Measurements from ENCODE around the gene SPTA1. TPM values are rescaled to one million over a fixed set of nuclear protein-coding genes. Genes with fewer than 3 reads are reported as not detected.

SPTA1 gene
- total RNA-seq, 2 experiments from 2014 or later: not detected

DNA sequence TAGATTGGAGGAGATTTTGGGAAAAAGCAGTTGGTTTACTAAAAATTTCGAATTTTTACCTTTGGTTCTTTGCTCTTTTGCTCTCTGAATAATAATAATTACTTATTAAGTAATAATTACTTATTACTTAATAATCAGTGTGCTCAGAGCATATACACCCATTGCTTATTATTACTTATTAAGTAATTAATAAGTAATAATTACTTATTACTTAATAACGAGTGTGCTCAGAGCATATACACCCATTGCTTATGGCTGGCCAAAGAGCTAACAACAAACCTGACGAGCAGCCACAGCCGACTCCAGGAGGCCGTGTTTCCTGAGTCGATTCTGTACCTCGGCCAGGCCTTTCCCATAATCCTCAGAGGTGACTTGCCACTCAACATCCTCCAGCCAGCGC is 20.5 kb downstream of the SPTA1 start:
- CTCF ChIA-PET: no interaction called here
- DNase-seq: no peak

DNA sequence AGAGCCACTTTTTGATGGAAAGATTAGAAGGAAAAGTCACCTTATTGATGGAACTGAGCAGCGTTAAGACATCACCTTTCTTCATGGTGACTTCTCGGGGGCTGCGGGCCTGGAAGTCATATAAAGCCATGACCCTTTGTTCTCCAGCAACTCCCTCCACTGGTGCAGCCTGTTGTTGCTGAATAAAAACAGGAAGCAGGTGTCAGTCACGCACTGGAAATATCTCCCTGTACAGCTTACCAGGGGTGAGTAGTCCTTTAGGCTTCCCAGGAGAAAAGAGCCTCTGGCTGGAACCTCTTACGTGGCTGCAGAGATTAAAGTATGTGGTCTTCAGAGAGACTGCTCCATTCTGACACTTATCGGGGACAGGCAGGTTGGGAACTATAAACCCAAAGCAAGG is 31.9 kb downstream of the SPTA1 start:
- Mint-ChIP-seq H3K4me1 (peaks cover 14% of the 10 kb centered on the region), H3K4me3 (no peak overlapping the region), H3K36me3 (ENCODE audit: low read depth) (no peaks in the 10 kb centered on the region), H3K27me3 (no peaks in the 10 kb centered on the region), H3K27ac (no peak overlapping the region), H3K9me3 (no peaks in the 10 kb centered on the region)
- CTCF ChIA-PET: no interaction called here
- DNase-seq: no peak
- POLR2A ChIA-PET: no interaction called here

More for the DNA sequence above, 20.5 kb downstream of the SPTA1 start:
- Mint-ChIP-seq H3K4me3 (no peak overlapping the region), H3K4me1 (no peaks in the 10 kb centered on the region), H3K36me3 (ENCODE audit: low read depth) (no peaks in the 10 kb centered on the region), H3K27ac (no peak overlapping the region), H3K9me3 (no peaks in the 10 kb centered on the region), H3K27me3 (peaks cover 3% of the 10 kb centered on the region)
- POLR2A ChIA-PET: no interaction called here

DNA sequence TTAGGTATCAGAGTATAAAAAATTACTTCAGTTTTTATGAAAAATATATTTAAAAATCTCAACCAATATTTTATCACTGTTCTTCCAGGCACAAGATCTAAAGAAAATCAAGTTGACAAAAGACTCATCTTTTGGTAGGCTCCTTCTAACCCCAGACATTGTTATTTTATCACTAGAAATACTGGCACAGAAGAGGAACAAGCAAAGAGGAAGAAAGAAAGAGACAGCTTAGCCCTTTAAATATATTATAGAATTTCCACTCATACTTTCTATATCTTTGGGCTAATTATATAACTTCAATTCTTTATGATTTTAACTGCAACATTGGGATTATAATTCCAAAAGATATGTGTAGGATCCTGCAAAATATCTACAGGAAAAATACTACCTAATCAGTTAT is 32.4 kb downstream of the SPTA1 start:
- no peak for DNase-seq
- no peak overlapping the region for H3K27ac Mint-ChIP-seq
- no peaks in the 10 kb centered on the region for H3K36me3 Mint-ChIP-seq (ENCODE audit: low read depth)
- H3K27me3 Mint-ChIP-seq: no peaks in the 10 kb centered on the region
- POLR2A ChIA-PET: no interaction called here
- no peaks in the 10 kb centered on the region for H3K9me3 Mint-ChIP-seq
- CTCF ChIA-PET: no interaction called here
- H3K4me1 Mint-ChIP-seq: peaks cover 14% of the 10 kb centered on the region
- no peak overlapping the region for H3K4me3 Mint-ChIP-seq

DNA sequence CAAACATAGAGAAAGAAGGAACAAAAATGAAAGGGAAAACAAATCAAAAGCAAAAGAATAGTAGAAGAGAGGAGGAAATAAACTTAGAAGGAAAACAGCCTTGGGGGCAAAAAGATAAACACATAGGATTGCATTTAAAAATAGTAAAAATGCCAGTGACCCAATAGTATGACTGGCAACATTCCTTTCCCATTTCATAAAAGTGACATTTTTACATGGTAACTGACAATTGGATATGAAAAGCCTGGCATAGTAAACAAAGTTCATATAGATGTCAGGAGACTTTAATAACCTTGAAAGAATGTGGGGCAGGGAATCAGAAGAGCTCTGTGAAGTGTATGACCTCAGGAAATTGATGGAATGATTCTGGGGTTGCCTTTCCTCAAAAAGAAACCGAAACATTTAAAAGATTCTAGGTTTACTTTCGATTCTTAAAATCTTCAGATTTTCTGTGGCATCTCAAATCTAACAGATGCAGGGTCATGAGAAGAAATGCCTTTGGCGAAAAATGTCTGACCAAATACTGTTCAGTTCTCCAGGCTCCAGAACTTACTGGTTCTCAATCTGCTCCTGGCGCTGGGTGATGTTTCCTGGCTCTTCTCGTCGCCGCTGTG is 33.7 kb downstream of the SPTA1 start:
- CTCF ChIA-PET: no interaction called here
- Mint-ChIP-seq H3K27me3 (no peaks in the 10 kb centered on the region), H3K4me1 (peaks cover 15% of the 10 kb centered on the region), H3K27ac (no peak overlapping the region), H3K9me3 (no peaks in the 10 kb centered on the region), H3K36me3 (ENCODE audit: low read depth) (no peaks in the 10 kb centered on the region), H3K4me3 (no peak overlapping the region)
- DNase-seq: no peak
- POLR2A ChIA-PET: no interaction called here

DNA sequence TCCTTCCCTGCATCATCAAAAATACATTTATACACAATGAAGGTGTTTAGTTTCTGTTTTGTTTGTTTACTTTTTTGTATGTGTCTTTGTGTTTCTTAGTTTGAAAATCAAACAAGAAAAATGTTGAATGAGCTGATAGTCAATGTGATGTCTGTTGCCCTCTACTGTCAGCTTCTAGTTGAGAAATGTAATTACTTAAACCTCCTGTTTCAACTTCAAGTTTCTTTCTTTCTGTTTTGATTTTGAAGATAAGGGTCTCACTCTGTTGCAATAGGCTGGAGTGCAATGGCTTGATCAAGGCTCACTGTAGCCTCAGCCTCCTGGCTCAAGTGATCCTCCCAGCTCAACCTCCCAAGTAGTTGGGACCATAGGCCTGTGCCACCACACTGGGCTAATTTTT is 37.5 kb downstream of the SPTA1 start:
- no peak overlapping the region for H3K27ac Mint-ChIP-seq
- POLR2A ChIA-PET: no interaction called here
- H3K27me3 Mint-ChIP-seq: no peaks in the 10 kb centered on the region
- no peak overlapping the region for H3K4me3 Mint-ChIP-seq
- H3K36me3 Mint-ChIP-seq (ENCODE audit: low read depth): no peaks in the 10 kb centered on the region
- H3K9me3 Mint-ChIP-seq: no peaks in the 10 kb centered on the region
- no peak for DNase-seq
- H3K4me1 Mint-ChIP-seq: peaks cover 21% of the 10 kb centered on the region
- CTCF ChIA-PET: interaction anchor here (0.9 to 1.7 kb wide), 2 partner anchors 10 to 445 kb away, joined by 3 to 5 read pairs; no protein-coding TSS in a partner anchor

DNA sequence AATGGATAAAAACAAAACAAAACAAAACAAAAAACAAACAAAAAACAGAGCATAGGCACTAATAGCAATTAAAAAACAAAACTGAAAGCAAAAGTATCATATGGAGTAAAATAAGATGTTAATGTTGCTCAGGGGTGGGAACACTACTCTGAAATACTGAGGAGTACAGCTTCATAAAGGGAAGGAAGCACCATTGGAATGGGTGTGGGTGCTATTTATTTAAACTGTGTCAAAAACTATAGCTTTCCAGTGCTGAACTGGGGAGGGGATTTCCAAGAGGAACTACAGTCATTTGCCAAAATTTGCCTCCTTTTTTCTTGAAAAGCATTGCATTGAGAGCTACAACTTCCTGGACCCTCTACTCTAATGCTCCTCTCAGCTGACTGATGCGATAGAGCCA is 40.0 kb downstream of the SPTA1 start:
- DNase-seq: no peak
- Mint-ChIP-seq H3K36me3 (ENCODE audit: low read depth) (no peaks in the 10 kb centered on the region), H3K4me3 (no peak overlapping the region), H3K9me3 (no peaks in the 10 kb centered on the region), H3K4me1 (peaks cover 11% of the 10 kb centered on the region), H3K27ac (no peak overlapping the region), H3K27me3 (no peaks in the 10 kb centered on the region)
- CTCF ChIA-PET: interaction anchor here (0.6 kb wide), 1 partner anchor 19 kb away, joined by 3 read pairs; no protein-coding TSS in a partner anchor
- POLR2A ChIA-PET: interaction anchor here (1.2 kb wide), 1 partner anchor 70 kb away, joined by 3 read pairs; no protein-coding TSS in a partner anchor

DNA sequence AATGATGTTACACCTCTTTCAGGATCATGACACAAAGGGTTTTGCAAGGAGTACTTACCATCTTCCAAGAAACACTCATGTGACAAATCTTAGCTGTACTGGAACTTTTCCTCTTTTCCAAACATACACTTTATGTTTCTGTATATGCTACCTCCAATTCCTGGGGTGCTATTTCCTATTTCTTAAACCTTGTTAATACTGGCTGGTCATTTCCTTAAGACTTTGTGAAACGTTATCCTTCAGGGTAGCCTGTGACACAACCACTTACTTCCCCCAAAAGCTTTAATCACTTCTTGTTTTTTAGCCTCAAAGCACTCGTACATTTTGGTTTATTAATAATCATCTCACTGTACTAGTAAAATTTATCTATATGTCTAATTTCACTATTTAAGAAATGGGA is 42.1 kb downstream of the SPTA1 start:
- no peak overlapping the region for H3K4me3 Mint-ChIP-seq
- no peaks in the 10 kb centered on the region for H3K9me3 Mint-ChIP-seq
- CTCF ChIA-PET: no interaction called here
- H3K27me3 Mint-ChIP-seq: no peaks in the 10 kb centered on the region
- H3K36me3 Mint-ChIP-seq (ENCODE audit: low read depth): no peaks in the 10 kb centered on the region
- peaks cover 11% of the 10 kb centered on the region for H3K4me1 Mint-ChIP-seq
- DNase-seq: no peak
- H3K27ac Mint-ChIP-seq: no peak overlapping the region
- POLR2A ChIA-PET: no interaction called here

DNA sequence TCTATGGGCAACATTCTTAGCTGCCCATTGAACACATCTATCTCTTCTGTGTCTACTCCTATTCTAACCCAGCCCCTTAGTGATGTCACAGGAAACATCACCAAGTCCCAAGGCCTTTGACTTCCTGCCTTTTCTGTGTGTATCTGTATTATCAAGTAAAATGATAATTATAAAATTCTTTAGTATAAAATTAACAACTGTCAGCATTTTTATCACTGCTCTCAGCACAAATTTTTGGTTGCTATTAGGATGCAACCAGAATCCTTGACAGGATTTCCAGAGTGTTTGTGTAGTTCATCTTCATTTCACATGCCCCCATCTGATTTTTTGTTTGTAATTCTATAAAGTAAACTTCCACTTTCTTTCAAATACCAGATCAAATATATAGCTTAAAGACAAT is 47.6 kb downstream of the SPTA1 start:
- no peak for DNase-seq
- Mint-ChIP-seq H3K36me3 (ENCODE audit: low read depth) (no peaks in the 10 kb centered on the region), H3K4me3 (no peak overlapping the region), H3K27ac (no peak overlapping the region), H3K9me3 (no peaks in the 10 kb centered on the region), H3K4me1 (no peaks in the 10 kb centered on the region), H3K27me3 (no peaks in the 10 kb centered on the region)
- ChIA-PET POLR2A (no interaction called here), CTCF (no interaction called here)

DNA sequence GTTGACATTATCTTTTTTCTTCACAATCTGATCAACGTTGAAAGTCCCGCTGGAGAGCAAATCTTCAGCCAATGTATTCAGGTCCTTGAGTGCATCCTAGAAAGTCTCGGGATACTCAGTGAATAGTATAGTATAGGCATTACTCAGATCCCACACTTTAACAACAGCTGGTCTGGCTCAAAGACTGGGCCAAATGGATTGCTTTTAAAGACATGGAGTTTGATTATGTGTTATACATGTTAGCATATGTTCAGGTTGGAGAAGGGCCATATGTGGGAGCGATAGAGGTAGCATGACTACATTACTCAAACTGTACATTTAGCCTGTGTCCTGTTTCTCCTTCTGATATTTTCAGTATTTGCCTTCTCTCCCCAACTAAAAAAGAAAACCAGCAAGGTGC is 48.4 kb downstream of the SPTA1 start:
- Mint-ChIP-seq H3K4me3 (no peak overlapping the region), H3K36me3 (ENCODE audit: low read depth) (no peaks in the 10 kb centered on the region), H3K27ac (no peak overlapping the region), H3K9me3 (no peaks in the 10 kb centered on the region), H3K4me1 (no peaks in the 10 kb centered on the region), H3K27me3 (no peaks in the 10 kb centered on the region)
- ChIA-PET POLR2A (no interaction called here), CTCF (no interaction called here)
- no peak for DNase-seq

DNA sequence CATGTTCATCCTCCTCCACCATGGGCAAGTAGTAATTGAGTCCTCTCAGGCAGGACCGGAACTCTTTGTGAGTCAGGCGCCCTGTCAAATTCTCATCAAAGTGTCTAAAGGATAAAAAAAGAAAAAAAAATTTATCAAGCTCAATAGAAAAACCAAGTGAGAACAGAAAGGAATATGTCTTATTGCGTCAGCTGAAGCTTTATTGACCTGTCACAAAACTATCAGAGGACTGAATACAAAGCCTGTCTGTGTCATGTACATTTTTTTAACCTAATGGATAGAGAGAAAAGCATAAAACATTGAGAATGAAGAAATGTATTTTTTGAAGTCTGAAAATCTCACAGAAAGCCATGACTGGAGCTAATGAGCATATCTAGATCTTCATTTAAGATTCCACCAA is 72.8 kb downstream of the SPTA1 start:
- ChIA-PET CTCF (interaction anchor here (0.6 kb wide), 1 partner anchor 81 kb away, joined by 4 read pairs; no protein-coding TSS in a partner anchor), POLR2A (no interaction called here)
- DNase-seq: no peak
- peaks cover 2% of the 10 kb centered on the region for H3K4me1 Mint-ChIP-seq
- H3K9me3 Mint-ChIP-seq: no peaks in the 10 kb centered on the region
- H3K27me3 Mint-ChIP-seq: peaks cover 8% of the 10 kb centered on the region
- no peak overlapping the region for H3K27ac Mint-ChIP-seq
- no peaks in the 10 kb centered on the region for H3K36me3 Mint-ChIP-seq (ENCODE audit: low read depth)
- H3K4me3 Mint-ChIP-seq: no peak overlapping the region

DNA sequence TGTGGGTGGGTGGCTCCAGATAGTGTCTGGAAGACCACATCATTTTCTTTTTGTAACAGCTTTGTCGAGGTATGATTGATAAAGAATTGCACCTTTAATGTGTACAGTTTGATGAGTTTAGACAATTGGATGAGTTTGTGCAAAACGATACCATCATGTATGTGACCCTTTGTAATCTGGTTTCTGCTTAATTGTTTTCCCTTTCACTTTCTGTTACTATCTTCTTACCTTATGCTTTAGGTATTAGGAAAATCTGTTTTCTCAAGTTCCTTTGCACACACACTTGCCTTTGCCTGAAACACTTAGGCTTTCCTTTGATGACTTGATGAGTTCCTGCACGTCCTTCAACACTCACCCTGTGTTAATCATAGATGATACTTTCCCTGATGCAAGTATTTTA is 74.6 kb downstream of the SPTA1 start:
- peaks cover 4% of the 10 kb centered on the region for H3K27me3 Mint-ChIP-seq
- CTCF ChIA-PET: no interaction called here

DNA sequence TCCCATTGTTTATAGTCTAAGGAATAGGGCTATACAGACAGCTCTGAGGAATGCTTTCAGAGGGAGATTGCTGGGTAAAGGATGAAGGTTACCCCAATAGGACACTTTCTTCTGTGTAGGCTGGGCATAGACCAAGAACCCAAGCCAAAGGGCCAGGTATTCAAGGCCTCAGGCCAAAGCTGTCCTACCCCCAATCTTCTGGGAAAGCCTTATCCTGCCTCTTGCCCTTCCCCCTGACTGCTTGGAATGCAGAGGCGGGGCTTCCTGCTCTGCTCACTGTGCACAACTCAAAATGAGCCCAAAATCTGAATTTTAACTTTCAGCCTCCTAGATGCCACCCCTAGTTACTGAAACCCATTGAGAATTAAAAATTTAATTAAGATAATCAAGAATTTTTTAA is 79.2 kb downstream of the SPTA1 start:
- Mint-ChIP-seq H3K27me3 (peaks cover 10% of the 10 kb centered on the region), H3K4me1 (peaks cover 2% of the 10 kb centered on the region), H3K36me3 (ENCODE audit: low read depth) (no peaks in the 10 kb centered on the region), H3K27ac (no peak overlapping the region), H3K4me3 (no peak overlapping the region), H3K9me3 (no peaks in the 10 kb centered on the region)
- no peak for DNase-seq
- POLR2A ChIA-PET: no interaction called here
- CTCF ChIA-PET: interaction anchor here (0.6 kb wide), 1 partner anchor 88 kb away, joined by 3 read pairs; no protein-coding TSS in a partner anchor

More for the DNA sequence above, 74.6 kb downstream of the SPTA1 start:
- no peak for DNase-seq
- Mint-ChIP-seq H3K4me1 (peaks cover 2% of the 10 kb centered on the region), H3K4me3 (no peak overlapping the region), H3K27ac (no peak overlapping the region), H3K9me3 (no peaks in the 10 kb centered on the region), H3K36me3 (ENCODE audit: low read depth) (no peaks in the 10 kb centered on the region)
- POLR2A ChIA-PET: no interaction called here

DNA sequence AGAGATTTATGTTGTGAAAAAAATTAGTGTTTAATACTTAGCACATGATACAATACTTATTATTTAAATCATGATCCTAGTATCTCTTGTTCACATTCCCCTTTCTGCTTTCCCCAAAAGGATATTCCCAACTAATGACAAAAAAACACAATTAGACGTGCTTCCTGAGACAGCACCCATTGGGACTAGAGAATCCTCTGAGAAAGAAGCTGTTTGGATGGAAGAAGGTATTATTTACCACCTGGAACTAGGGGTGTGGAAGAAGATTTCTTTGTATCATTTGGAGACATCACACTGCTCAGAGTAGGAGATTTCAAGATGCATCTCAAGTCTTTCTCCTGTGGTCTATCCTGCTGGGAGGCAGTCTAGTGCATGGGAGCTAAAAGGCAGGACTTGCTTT is 81.5 kb downstream of the SPTA1 start, which contains the start of gene OR10Z1:
Gene OR10Z1, plus strand, starts transcription at position 301 of the 400 bp plus-strand sequence. CDS start 1,171 bp downstream, outside the sequence.
- no peak within 1 kb of the TSS for H3K27ac Mint-ChIP-seq

DNA sequence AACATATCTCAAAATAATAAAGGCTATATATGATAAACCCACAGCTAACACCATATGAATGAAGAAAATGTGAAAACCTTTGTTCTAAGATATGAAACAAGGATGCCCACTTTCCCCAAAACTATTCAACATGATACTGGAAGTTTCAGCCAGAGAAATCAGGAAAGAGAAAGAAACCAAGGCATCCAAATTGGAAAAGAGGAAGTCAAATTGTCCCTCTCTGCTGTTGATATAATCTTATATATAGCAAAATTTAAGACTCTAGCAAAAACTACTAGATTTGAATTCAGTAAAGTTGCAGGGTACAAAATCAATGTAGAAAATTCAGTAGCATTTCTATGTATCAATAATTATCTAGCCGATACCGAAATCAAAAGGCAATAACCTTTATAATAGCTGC is 85.8 kb downstream of the SPTA1 start:
- H3K27ac Mint-ChIP-seq: no peak overlapping the region
- POLR2A ChIA-PET: no interaction called here

More for the DNA sequence above, 81.5 kb downstream of the SPTA1 start, which contains the start of gene OR10Z1:
- H3K27me3 Mint-ChIP-seq: peaks cover 10% of the 10 kb centered on the region
- H3K4me1 Mint-ChIP-seq: no peaks in the 10 kb centered on the region
- H3K4me3 Mint-ChIP-seq: no peak within 1 kb of the TSS
- ChIA-PET CTCF (no interaction called here), POLR2A (no interaction called here)
- H3K36me3 Mint-ChIP-seq (ENCODE audit: low read depth): no peaks in the 10 kb centered on the region
- DNase-seq: no peak
- no peaks in the 10 kb centered on the region for H3K9me3 Mint-ChIP-seq

More for the DNA sequence above, 85.8 kb downstream of the SPTA1 start:
- H3K36me3 Mint-ChIP-seq (ENCODE audit: low read depth): no peaks in the 10 kb centered on the region
- H3K4me3 Mint-ChIP-seq: no peak overlapping the region
- H3K4me1 Mint-ChIP-seq: no peaks in the 10 kb centered on the region
- CTCF ChIA-PET: no interaction called here
- DNase-seq: no peak
- H3K27me3 Mint-ChIP-seq: peaks cover 18% of the 10 kb centered on the region
- H3K9me3 Mint-ChIP-seq: peaks cover 13% of the 10 kb centered on the region
